Erythroblast (primary cell): Measurements from ENCODE around the gene FZR1.

ENCODE experiments used
- GATA1 ChIP-seq: IDR thresholded peaks from 2 replicates; pipeline ENCODE4 v1.6.1; 2011; ENCODE audit warnings: low read depth, mild to moderate bottlenecking, control low read depth, low read length, moderate library complexity
- POLR2A ChIP-seq: IDR thresholded peaks from 2 replicates; pipeline ENCODE4 v1.6.1; 2011; ENCODE audit warnings: mild to moderate bottlenecking, low read length

- TF ChIP-seq POLR2A (no peak), GATA1 (no peak)
Measured at GRCh38 chr19:3459965-3460582, 46.0 kb upstream of the FZR1 start.
